Neural progenitor cell (in vitro differentiated cells): Measurements from ENCODE around the gene IZUMO2. TPM values are rescaled to one million over a fixed set of nuclear protein-coding genes. Genes with fewer than 3 reads are reported as not detected.

Experiments
- DNase-seq: peaks from one replicate; pipeline ENCODE4 v3.0.0-alpha.2; 2016; ENCODE audit warnings: low spot score
- H2AFZ ChIP-seq: fragments of 200-600 bp; sonication (generic); replicated peaks from 2 replicates; pipeline ENCODE4 v1.6.1; 2016; ENCODE audit warnings: antibody characterized with exemption
- H3F3A ChIP-seq: fragments of 200-600 bp; sonication (generic); 2 replicates; pipeline ENCODE4 v1.6.1; 2016; ENCODE audit warnings: antibody characterized with exemption, low read depth
- H3K27ac ChIP-seq: fragments of 200-600 bp; sonication (generic); 2 replicates; pipeline ENCODE4 v1.5.1; 2016; ENCODE audit warnings: mild to moderate bottlenecking
- H3K27me3 ChIP-seq: fragments of 200-600 bp; sonication (generic); 2 replicates; pipeline ENCODE4 v1.6.1; 2016; ENCODE audit warnings: mild to moderate bottlenecking, moderate library complexity
- H3K36me3 ChIP-seq: fragments of 200-600 bp; sonication (generic); 2 replicates; pipeline ENCODE4 v1.5.1; 2016
- H3K4me1 ChIP-seq: fragments of 200-600 bp; sonication (generic); 2 replicates; pipeline ENCODE4 v1.6.1; 2016; ENCODE audit warnings: mixed run types
- H3K4me2 ChIP-seq: fragments of 200-600 bp; sonication (generic); 2 replicates; pipeline ENCODE4 v1.6.1; 2016
- H3K4me3 ChIP-seq: fragments of 200-600 bp; sonication (generic); 2 replicates; pipeline ENCODE4 v1.5.1; 2016
- H3K79me2 ChIP-seq: fragments of 200-600 bp; sonication (generic); 2 replicates; pipeline ENCODE4 v1.6.1; 2016; ENCODE audit warnings: low read depth
- H3K9ac ChIP-seq: fragments of 200-600 bp; sonication (generic); 2 replicates; pipeline ENCODE4 v1.6.1; 2016
- H3K9me3 ChIP-seq: fragments of 200-600 bp; sonication (generic); 2 replicates; pipeline ENCODE4 v1.5.1; 2016; ENCODE audit warnings: low read depth
- H4K20me1 ChIP-seq: fragments of 200-600 bp; sonication (generic); 2 replicates; pipeline ENCODE4 v1.6.1; 2016; ENCODE audit warnings: low read depth
- H3K27ac Mint-ChIP-seq: 3 replicates; pipeline ENCODE4 v1.8.0; 2021; ENCODE audit warnings: mixed read lengths
- H3K27me3 Mint-ChIP-seq: 2 replicates; pipeline ENCODE4 v1.8.0; 2022; ENCODE audit warnings: low read depth, mild to moderate bottlenecking, inconsistent platforms, moderate library complexity, mixed read lengths; ENCODE audit not compliant: insufficient read depth
- H3K36me3 Mint-ChIP-seq: 3 replicates; pipeline ENCODE4 v1.8.0; 2021; ENCODE audit warnings: mixed read lengths
- H3K4me1 Mint-ChIP-seq: 3 replicates; pipeline ENCODE4 v1.8.0; 2021; ENCODE audit warnings: mixed read lengths
- H3K4me3 Mint-ChIP-seq: 3 replicates; pipeline ENCODE4 v1.8.0; 2021; ENCODE audit warnings: mild to moderate bottlenecking, moderate library complexity, mixed read lengths
- H3K9me3 Mint-ChIP-seq: 3 replicates; pipeline ENCODE4 v1.8.0; 2020; ENCODE audit warnings: mixed read lengths
- CTCF ChIP-seq: fragments of 200-600 bp; sonication (generic); IDR thresholded peaks from 2 replicates; pipeline ENCODE4 v1.5.1; 2017; ENCODE audit warnings: antibody characterized with exemption, mild to moderate bottlenecking
- EZH2 ChIP-seq: fragments of 200-600 bp; sonication (generic); IDR thresholded peaks from 2 replicates; pipeline ENCODE4 v1.6.1; 2017; ENCODE audit warnings: antibody characterized with exemption, mild to moderate bottlenecking, moderate library complexity
- EZH2phosphoT487 ChIP-seq: fragments of 200-600 bp; sonication (generic); IDR thresholded peaks from 2 replicates; pipeline ENCODE4 v1.6.1; 2017; ENCODE audit warnings: antibody characterized with exemption
- total RNA-seq: library from RNA; depleted of rRNA; stranded (reverse); fragments of >200 nt; gene quantifications from 2 replicates; pipeline ENCODE4 v1.2.3, GENCODE V29; 2015; ENCODE audit warnings: low replicate concordance

The IZUMO2 gene
- total RNA-seq = not detected in 2 replicates

DNA sequence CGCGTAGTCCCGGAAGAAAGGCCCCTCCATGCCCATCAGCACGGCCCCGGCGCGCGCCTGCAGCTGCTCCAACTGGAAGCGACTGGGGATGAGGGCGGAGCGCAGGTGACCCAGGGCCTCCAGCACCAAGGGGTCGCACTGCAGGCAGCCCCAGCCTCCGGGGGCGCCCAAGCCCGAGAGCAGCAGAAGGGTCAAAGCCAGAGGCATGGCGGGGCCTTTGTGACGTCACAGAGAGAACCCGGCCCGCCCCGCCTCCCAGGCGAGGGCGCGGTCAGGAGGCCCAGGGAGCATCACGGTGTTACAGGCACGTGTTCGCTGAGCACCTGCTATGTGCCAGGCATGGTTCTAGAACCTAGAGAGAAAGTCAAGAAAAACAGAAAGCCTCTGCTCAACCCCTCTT, at the start of gene IZUMO2:
Gene IZUMO2 (minus strand): TSS at position 294 of the 400 bp plus-strand sequence. CDS start 87 bp downstream, at position 207.
- TF ChIP-seq EZH2 (no peak), EZH2phosphoT487 (no peak), CTCF (no peak)
- Histone ChIP-seq H3K27me3 (no peaks in the 10 kb centered on the region), H3K9ac (no peak within 1 kb of the TSS), H3K27ac (no peak within 1 kb of the TSS), H3F3A (no peaks in the 10 kb centered on the region), H3K4me1 (no peaks in the 10 kb centered on the region), H3K9me3 (no peaks in the 10 kb centered on the region), H3K36me3 (no peaks in the 10 kb centered on the region), H3K4me2 (no peak within 1 kb of the TSS), H3K79me2 (no peaks in the 10 kb centered on the region), H3K4me3 (no peak within 1 kb of the TSS), H2AFZ (no peak within 1 kb of the TSS), H4K20me1 (no peaks in the 10 kb centered on the region)
- DNase-seq = no peak
- H3K9me3 Mint-ChIP-seq = peaks cover 2% of the 10 kb centered on the region
- no peak within 1 kb of the TSS for H3K4me3 Mint-ChIP-seq
- H3K4me1 Mint-ChIP-seq = peaks cover 16% of the 10 kb centered on the region
- H3K36me3 Mint-ChIP-seq = no peaks in the 10 kb centered on the region
- peaks cover 8% of the 10 kb centered on the region for H3K27me3 Mint-ChIP-seq
- H3K27ac Mint-ChIP-seq = no peak within 1 kb of the TSS

GRCh38 chr19:50210425-50210824, 47.3 kb upstream of the IZUMO2 start:
- H3K27ac Mint-ChIP-seq = no peak overlapping the region
- TF ChIP-seq CTCF = no peak
- no peaks in the 10 kb centered on the region for H3K36me3 Mint-ChIP-seq
- no peaks in the 10 kb centered on the region for H3K36me3 ChIP-seq
- peaks cover 10% of the 10 kb centered on the region for H3K27me3 Mint-ChIP-seq
- H3K4me3 Mint-ChIP-seq = no peak overlapping the region
- no peak for DNase-seq
- no peak overlapping the region for H3K27ac ChIP-seq
- no peak overlapping the region for H3K4me2 ChIP-seq
- no peaks in the 10 kb centered on the region for H4K20me1 ChIP-seq
- H3K9me3 ChIP-seq = peaks cover 5% of the 10 kb centered on the region
- H3F3A ChIP-seq = peaks cover 7% of the 10 kb centered on the region
- H3K79me2 ChIP-seq = no peaks in the 10 kb centered on the region
- peaks cover 5% of the 10 kb centered on the region for H3K4me1 ChIP-seq
- H3K27me3 ChIP-seq = peaks cover 8% of the 10 kb centered on the region
- no peak overlapping the region for H3K4me3 ChIP-seq
- H3K9me3 Mint-ChIP-seq = peaks cover 5% of the 10 kb centered on the region
- H3K9ac ChIP-seq = no peak overlapping the region
- H3K4me1 Mint-ChIP-seq = peaks cover 6% of the 10 kb centered on the region
- H2AFZ ChIP-seq = no peak overlapping the region

GRCh38 chr19:50209131-50209530, 46.0 kb upstream of the IZUMO2 start:
- no peaks in the 10 kb centered on the region for H3K36me3 Mint-ChIP-seq
- peaks cover 16% of the 10 kb centered on the region for H3K27me3 Mint-ChIP-seq
- peaks cover 21% of the 10 kb centered on the region for H3K27me3 ChIP-seq
- H3K9ac ChIP-seq = no peak overlapping the region
- TF ChIP-seq EZH2 (no peak), EZH2phosphoT487 (no peak), CTCF (no peak)
- peaks cover 5% of the 10 kb centered on the region for H3K9me3 Mint-ChIP-seq
- no peaks in the 10 kb centered on the region for H3K79me2 ChIP-seq
- peaks cover 5% of the 10 kb centered on the region for H3K4me1 ChIP-seq
- H3K27ac ChIP-seq = no peak overlapping the region
- no peak overlapping the region for H3K4me3 Mint-ChIP-seq
- no peak overlapping the region for H2AFZ ChIP-seq
- no peak overlapping the region for H3K4me3 ChIP-seq
- no peaks in the 10 kb centered on the region for H3K36me3 ChIP-seq
- no peak for DNase-seq
- H3K4me1 Mint-ChIP-seq = peaks cover 10% of the 10 kb centered on the region
- H3K4me2 ChIP-seq = no peak overlapping the region
- peaks cover 5% of the 10 kb centered on the region for H3K9me3 ChIP-seq
- H4K20me1 ChIP-seq = peaks cover 5% of the 10 kb centered on the region
- no peak overlapping the region for H3K27ac Mint-ChIP-seq
- H3F3A ChIP-seq = peaks cover 17% of the 10 kb centered on the region
